Kidney (tissue), 14 donors: ENCODE measurements around the gene ALKBH8. TPM values are rescaled to one million over a fixed set of nuclear protein-coding genes. Genes with fewer than 3 reads are reported as not detected.
A peak's percentile ranks its signal among the peaks of the same experiment; 100 is the strongest.
"Not testable (repeated sequence)": the region's sequence is repeated elsewhere in the genome, so short reads cannot be mapped to it uniquely, and the experiment has no call there.

Experiments
- DNase-seq, 5 donors: peaks; one replicate each; pipeline ENCODE4 v3.0.0-alpha.2; 2013 to 2020
- FAIRE-seq: peaks from 2 replicates; lab custom pipeline; 2012; peaks lifted over from hg19 to GRCh38; lab: Jason Lieb, UNC
- H3K27ac ChIP-seq, 2 donors: one replicate each; pipeline ENCODE4 v1.7.0; 2013; ENCODE audit warnings: low read depth in 2 of 2, low read length in 2 of 2, inconsistent platforms in 1 of 2
- H3K27me3 ChIP-seq: one replicate; pipeline ENCODE4 v1.7.1; 2013; ENCODE audit warnings: low read length, inconsistent platforms; ENCODE audit not compliant: control insufficient read depth, insufficient read depth
- H3K36me3 ChIP-seq, 3 donors: one replicate each; pipeline versions ENCODE4 v1.7.0 to v1.7.1; 2013; ENCODE audit warnings: low read length in 3 of 3, control low read depth in 1 of 3, inconsistent platforms in 1 of 3; ENCODE audit not compliant: insufficient read depth in 3 of 3, control insufficient read depth in 2 of 3
- H3K4me1 ChIP-seq, 3 donors: one replicate each; pipeline versions ENCODE4 v1.7.0 to v1.7.1; 2013; ENCODE audit warnings: low read length in 3 of 3, inconsistent platforms in 1 of 3, low read depth in 1 of 3; ENCODE audit not compliant: control insufficient read depth in 2 of 3, insufficient read depth in 2 of 3
- H3K4me3 ChIP-seq, 3 donors: one replicate each; pipeline versions ENCODE4 v1.7.0 to v1.8.1; 2013; ENCODE audit warnings: low read length in 3 of 3, control low read depth in 1 of 3, inconsistent platforms in 1 of 3
- H3K9ac ChIP-seq, 3 donors: one replicate each; pipeline versions ENCODE4 v1.7.0 to v1.7.1; 2013; ENCODE audit warnings: low read length in 3 of 3, control low read depth in 1 of 3, inconsistent platforms in 1 of 3
- H3K9me3 ChIP-seq, 3 donors: one replicate each; pipeline versions ENCODE4 v1.7.0 to v1.7.1; 2013; ENCODE audit warnings: low read length in 3 of 3, control low read depth in 1 of 3, inconsistent platforms in 1 of 3; ENCODE audit not compliant: control insufficient read depth in 2 of 3, insufficient read depth in 1 of 3
- CTCF ChIP-seq: IDR thresholded peaks from 3 replicates; pipeline ENCODE4 v1.5.1; 2012; ENCODE audit warnings: mild to moderate bottlenecking, moderate library complexity, borderline replicate concordance; ENCODE audit not compliant: insufficient read depth; ENCODE audit errors: extremely low read depth
- intact Hi-C: fragments of 100-400 bp; cut with DNase I; formaldehyde crosslinking; loops from one replicate; pipeline ENCODE4 v1.11.1; 2022
- polyA plus RNA-seq: library from polyadenylated mRNA; stranded (reverse); fragments of 350-450 nt; fragmentation: Illumina TruSeq; extraction: RNeasy Lipid Tissue Mini Kit (QIAGEN cat#74804); gene quantifications from one replicate; pipeline ENCODE4 v1.2.3, GENCODE V29; 2014; ENCODE audit warnings: low read depth, low replicate concordance; ENCODE audit not compliant: insufficient read depth
- total RNA-seq: library from RNA; stranded (reverse); fragmentation: NEBNext Ultra II Directional; extraction: Animal tissue kit (Norgen Biotek cat#: 25700); gene quantifications from one replicate; pipeline ENCODE4 v1.2.1, GENCODE V29; 2021
- donor health status: control.
- donor health status: control.
- donor health status: control.
- donor health status: control.
- donor health status: control.
- donor health status: DM: yes; HTN: yes; CAD: no.
- donor health status: Normal renal cell carcinoma (clear cell type).

Gene ALKBH8
- total and polyA plus RNA-seq, 2 donors from 2014 or later, result 3.8 to 9.4 TPM

- H3K4me1 ChIP-seq, result peaks cover 0 to 4% (median 0%) of the 10 kb centered on the region in 3 donors
- H3K36me3 ChIP-seq, result peaks cover 0 to 7% (median 0%) of the 10 kb centered on the region in 3 donors
- no peak overlapping the region for H3K9ac ChIP-seq
- H3K27me3 ChIP-seq, result no peaks in the 10 kb centered on the region
- no peak for TF ChIP-seq CTCF
- no peak for FAIRE-seq
- DNase-seq, result peak in 2 of 5 donors; percentile 44 to 67
- no peak overlapping the region for H3K4me3 ChIP-seq
- peaks cover 0 to 6% (median 0%) of the 10 kb centered on the region in 3 donors for H3K9me3 ChIP-seq
- intact Hi-C loops, result no loop called here
- H3K27ac ChIP-seq, result no peak overlapping the region
Measured at GRCh38 chr11:107505647-107506225, 59.8 kb downstream of the ALKBH8 start.

- Histone ChIP-seq H3K27me3 (no peaks in the 10 kb centered on the region), H3K9ac (no peak overlapping the region), H3K36me3 (peaks cover 0 to 7% (median 0%) of the 10 kb centered on the region in 3 donors), H3K4me1 (peaks cover 0 to 4% (median 0%) of the 10 kb centered on the region in 3 donors), H3K27ac (no peak overlapping the region), H3K4me3 (no peak overlapping the region), H3K9me3 (peaks cover 0 to 6% (median 0%) of the 10 kb centered on the region in 3 donors)
- intact Hi-C loops, result no loop called here
- FAIRE-seq (no peak), DNase-seq (peak in 2 of 5 donors; percentile 8 to 22)
- no peak for TF ChIP-seq CTCF
Measured at GRCh38 chr11:107504981-107505380, 60.6 kb downstream of the ALKBH8 start.

- peaks cover 0 to 6% (median 0%) of the 10 kb centered on the region in 3 donors for H3K9me3 ChIP-seq
- no peak overlapping the region for H3K9ac ChIP-seq
- TF ChIP-seq CTCF, result no peak
- peaks cover 0 to 4% (median 0%) of the 10 kb centered on the region in 3 donors for H3K4me1 ChIP-seq
- no peak overlapping the region for H3K4me3 ChIP-seq
- no peak for DNase-seq
- no peak for FAIRE-seq
- no peaks in the 10 kb centered on the region for H3K27me3 ChIP-seq
- intact Hi-C loops, result no loop called here
- H3K36me3 ChIP-seq, result peaks cover 0 to 7% (median 0%) of the 10 kb centered on the region in 3 donors
- H3K27ac ChIP-seq, result no peak overlapping the region
Measured at GRCh38 chr11:107501713-107502112, 63.8 kb downstream of the ALKBH8 start.

- DNase-seq, intact Hi-C loops, FAIRE-seq, H3K9me3 ChIP-seq, H3K36me3 ChIP-seq, H3K27ac ChIP-seq, H3K9ac ChIP-seq, H3K27me3 ChIP-seq, H3K4me3 ChIP-seq, H3K4me1 ChIP-seq: not testable (repeated sequence)
Measured at GRCh38 chr11:107497371-107497770, 68.2 kb downstream of the ALKBH8 start.
